ENCODE measurements around the gene LPAR1. TPM values are rescaled to one million over a fixed set of nuclear protein-coding genes. Genes with fewer than 3 reads are reported as not detected.

Gene LPAR1
- total RNA-seq, 2 donors from 2014 or later = 5.0 to 5.9 TPM

DNA sequence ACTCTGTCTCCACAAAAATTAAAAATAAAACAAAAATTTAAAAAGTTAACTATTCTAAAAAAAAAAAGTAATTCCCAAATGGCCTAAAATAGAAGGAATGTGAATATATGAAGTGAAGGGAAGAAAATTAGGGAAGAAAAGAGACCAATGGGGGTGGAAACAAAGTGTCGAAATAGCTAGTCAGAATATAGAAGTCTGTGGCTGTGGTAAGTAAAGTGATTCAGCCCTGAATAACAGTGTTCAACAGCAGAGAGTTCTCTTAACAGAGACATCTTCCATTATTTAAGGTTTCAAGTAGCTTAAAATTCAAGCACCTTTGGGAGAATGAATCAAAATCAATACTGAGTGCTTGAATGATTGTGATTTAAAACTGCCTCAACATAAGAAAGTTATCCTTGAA lies 51.7 kb downstream of the LPAR1 start:
- H3K27me3 Mint-ChIP-seq (ENCODE audit: insufficient read depth) = no peaks in the 10 kb centered on the region
- no peak for DNase-seq
- H3K4me1 Mint-ChIP-seq = peaks cover 7% of the 10 kb centered on the region
- Histone ChIP-seq H3K27ac (ENCODE audit: low read depth, low read length) (no peak overlapping the region), H3K4me1 (ENCODE audit: control insufficient read depth, insufficient read depth, low read length) (no peaks in the 10 kb centered on the region), H3K4me3 (ENCODE audit: low read length) (no peak overlapping the region), H3K36me3 (ENCODE audit: control insufficient read depth, insufficient read depth, low read length) (no peaks in the 10 kb centered on the region), H3K9me3 (ENCODE audit: control insufficient read depth, low read length) (peaks cover 14% of the 10 kb centered on the region), H3K9ac (ENCODE audit: extremely low read depth, low read length, poor library complexity, severe bottlenecking) (no peak overlapping the region), H3K27me3 (ENCODE audit: control insufficient read depth, insufficient read depth, low read length, poor library complexity, severe bottlenecking) (no peaks in the 10 kb centered on the region)
- H3K36me3 Mint-ChIP-seq (ENCODE audit: low read depth) = no peaks in the 10 kb centered on the region
- no peak overlapping the region for H3K4me3 Mint-ChIP-seq
- WGBS, 2 experiments (ENCODE audit: insufficient coverage in 1 of 2, insufficient read length in 1 of 2) = 100% methylated on average over 1 of the region's 1 CpG; no CpG with 5 or more reads in 1 of the 2 experiments
- H3K9me3 Mint-ChIP-seq = peaks cover 11% of the 10 kb centered on the region
- TF ChIP-seq, protein P1, sequence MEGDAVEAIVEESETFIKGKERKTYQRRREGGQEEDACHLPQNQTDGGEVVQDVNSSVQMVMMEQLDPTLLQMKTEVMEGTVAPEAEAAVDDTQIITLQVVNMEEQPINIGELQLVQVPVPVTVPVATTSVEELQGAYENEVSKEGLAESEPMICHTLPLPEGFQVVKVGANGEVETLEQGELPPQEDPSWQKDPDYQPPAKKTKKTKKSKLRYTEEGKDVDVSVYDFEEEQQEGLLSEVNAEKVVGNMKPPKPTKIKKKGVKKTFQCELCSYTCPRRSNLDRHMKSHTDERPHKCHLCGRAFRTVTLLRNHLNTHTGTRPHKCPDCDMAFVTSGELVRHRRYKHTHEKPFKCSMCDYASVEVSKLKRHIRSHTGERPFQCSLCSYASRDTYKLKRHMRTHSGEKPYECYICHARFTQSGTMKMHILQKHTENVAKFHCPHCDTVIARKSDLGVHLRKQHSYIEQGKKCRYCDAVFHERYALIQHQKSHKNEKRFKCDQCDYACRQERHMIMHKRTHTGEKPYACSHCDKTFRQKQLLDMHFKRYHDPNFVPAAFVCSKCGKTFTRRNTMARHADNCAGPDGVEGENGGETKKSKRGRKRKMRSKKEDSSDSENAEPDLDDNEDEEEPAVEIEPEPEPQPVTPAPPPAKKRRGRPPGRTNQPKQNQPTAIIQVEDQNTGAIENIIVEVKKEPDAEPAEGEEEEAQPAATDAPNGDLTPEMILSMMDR (conservative IDR thresholded peaks at IDR 0.05) = no peak
- H3K27ac Mint-ChIP-seq = no peak overlapping the region

DNA sequence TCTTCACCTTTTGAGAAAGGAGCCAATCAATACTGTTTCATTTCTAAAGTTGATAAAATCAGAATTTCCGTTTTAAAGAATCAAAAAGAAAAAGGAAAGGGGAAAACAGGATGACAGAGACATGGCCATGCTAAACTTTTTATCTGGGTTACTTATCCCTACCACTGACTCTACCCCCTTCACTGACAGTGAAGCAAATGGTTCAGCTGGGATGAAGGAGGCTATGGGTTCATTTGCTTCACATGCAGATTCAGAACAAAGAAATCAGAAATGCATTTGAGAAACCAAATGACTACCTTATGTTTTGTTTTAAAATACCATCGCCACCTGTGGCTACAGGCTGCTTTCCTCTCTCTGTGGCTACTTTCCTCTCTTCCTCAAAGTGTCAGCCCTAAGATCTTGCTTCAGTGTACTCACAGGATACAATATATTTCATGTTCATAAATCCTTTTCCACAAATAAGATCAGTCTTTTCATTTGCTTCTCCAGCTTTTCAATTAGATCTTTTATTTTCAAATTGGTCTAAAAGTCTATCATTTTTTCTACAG lies 53.3 kb downstream of the LPAR1 start:
- 62 to 93% methylated on average over 1 to 2 of the region's 2 CpGs for WGBS, 2 experiments (ENCODE audit: insufficient coverage in 1 of 2, insufficient read length in 1 of 2)
- Histone ChIP-seq H3K36me3 (ENCODE audit: control insufficient read depth, insufficient read depth, low read length) (no peaks in the 10 kb centered on the region), H3K4me1 (ENCODE audit: control insufficient read depth, insufficient read depth, low read length) (no peaks in the 10 kb centered on the region), H3K27ac (ENCODE audit: low read depth, low read length) (no peak overlapping the region), H3K9me3 (ENCODE audit: control insufficient read depth, low read length) (peaks cover 14% of the 10 kb centered on the region), H3K27me3 (ENCODE audit: control insufficient read depth, insufficient read depth, low read length, poor library complexity, severe bottlenecking) (no peaks in the 10 kb centered on the region), H3K9ac (ENCODE audit: extremely low read depth, low read length, poor library complexity, severe bottlenecking) (no peak overlapping the region), H3K4me3 (ENCODE audit: low read length) (no peak overlapping the region)
- no peak for DNase-seq
- TF ChIP-seq, protein P1 (conservative IDR thresholded peaks at IDR 0.05) = no peak
- Mint-ChIP-seq H3K9me3 (peaks cover 6% of the 10 kb centered on the region), H3K27me3 (ENCODE audit: insufficient read depth) (no peaks in the 10 kb centered on the region), H3K27ac (no peak overlapping the region), H3K36me3 (ENCODE audit: low read depth) (no peaks in the 10 kb centered on the region), H3K4me3 (no peak overlapping the region), H3K4me1 (peaks cover 8% of the 10 kb centered on the region)

GRCh38 chr9:110980261-110980660 lies 58.0 kb downstream of the LPAR1 start:
- H3K4me1 Mint-ChIP-seq = peaks cover 13% of the 10 kb centered on the region
- TF ChIP-seq, protein P1 (conservative IDR thresholded peaks at IDR 0.05) = no peak
- H3K36me3 ChIP-seq (ENCODE audit: control insufficient read depth, insufficient read depth, low read length) = no peaks in the 10 kb centered on the region
- peaks cover 2% of the 10 kb centered on the region for H3K9me3 Mint-ChIP-seq
- WGBS, 2 experiments (ENCODE audit: insufficient coverage in 1 of 2, insufficient read length in 1 of 2) = 75 to 81% methylated on average over 2 to 3 of the region's 3 CpGs
- no peak overlapping the region for H3K9ac ChIP-seq (ENCODE audit: extremely low read depth, low read length, poor library complexity, severe bottlenecking)
- H3K27ac Mint-ChIP-seq = no peak overlapping the region
- no peak overlapping the region for H3K27ac ChIP-seq (ENCODE audit: low read depth, low read length)
- no peaks in the 10 kb centered on the region for H3K9me3 ChIP-seq (ENCODE audit: control insufficient read depth, low read length)
- no peaks in the 10 kb centered on the region for H3K4me1 ChIP-seq (ENCODE audit: control insufficient read depth, insufficient read depth, low read length)
- DNase-seq = no peak
- no peaks in the 10 kb centered on the region for H3K27me3 ChIP-seq (ENCODE audit: control insufficient read depth, insufficient read depth, low read length, poor library complexity, severe bottlenecking)
- no peaks in the 10 kb centered on the region for H3K36me3 Mint-ChIP-seq (ENCODE audit: low read depth)
- H3K4me3 Mint-ChIP-seq = no peak overlapping the region
- H3K4me3 ChIP-seq (ENCODE audit: low read length) = no peak overlapping the region
- no peaks in the 10 kb centered on the region for H3K27me3 Mint-ChIP-seq (ENCODE audit: insufficient read depth)

Data from endodermal cell (in vitro differentiated cells).